Activated CD8-positive, alpha-beta memory T cell treated with anti-CD3 and anti-CD28 coated beads, Interleukin-2, amount 50 U/mL, for 24 hours (primary cell): ENCODE results near the gene CIB1.
A peak's percentile ranks its signal among the peaks of the same experiment; 100 is the strongest.
"Not testable (repeated sequence)": the region's sequence is repeated elsewhere in the genome, so short reads cannot be mapped to it uniquely, and the experiment has no call there.

Experiments
- DNase-seq: peaks from one replicate; pipeline ENCODE4 v3.0.0-alpha.2; 2020; ENCODE audit errors: extremely low read depth

The CIB1 gene

DNA sequence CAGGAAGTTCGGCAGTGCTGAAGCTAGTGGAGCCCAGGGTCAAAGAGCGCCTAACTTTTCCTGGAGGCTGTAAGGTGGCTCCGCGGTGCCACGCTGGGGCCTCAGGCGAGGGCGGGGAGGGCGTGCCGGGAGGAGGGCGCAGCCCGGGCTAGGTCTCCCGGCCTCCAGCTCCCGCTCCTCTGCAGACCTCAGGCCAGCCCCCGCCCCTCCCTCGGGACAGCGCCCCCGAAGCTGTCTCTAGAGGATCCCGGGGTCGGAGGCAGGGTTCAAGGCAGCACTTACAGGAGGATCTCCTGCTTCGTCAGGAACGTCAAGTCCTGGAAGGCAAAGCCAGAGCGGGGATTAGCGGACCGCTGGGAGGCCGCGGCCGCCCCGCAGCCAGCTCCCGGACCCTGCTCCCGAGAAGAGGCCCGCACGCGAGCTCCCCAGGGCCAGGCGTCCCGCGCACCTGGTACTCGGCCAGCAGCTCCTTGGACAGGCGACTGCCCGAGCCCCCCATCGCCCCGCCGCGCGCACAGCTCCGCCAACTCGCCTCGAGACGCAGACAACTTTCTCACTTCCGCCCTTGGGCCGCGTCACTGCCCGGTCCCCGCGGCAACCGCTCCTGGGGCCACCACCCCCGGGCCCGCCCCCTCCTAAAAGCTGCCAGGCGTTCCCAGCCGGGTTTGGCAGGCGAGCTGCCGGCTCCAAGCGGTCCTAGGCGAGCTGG lies at the start of gene CIB1:
CIB1 (minus strand) TSS at position 555 of the 709 bp plus-strand sequence; CDS start at position 499, 56 bp downstream.
- peak; percentile 94 for DNase-seq

DNA sequence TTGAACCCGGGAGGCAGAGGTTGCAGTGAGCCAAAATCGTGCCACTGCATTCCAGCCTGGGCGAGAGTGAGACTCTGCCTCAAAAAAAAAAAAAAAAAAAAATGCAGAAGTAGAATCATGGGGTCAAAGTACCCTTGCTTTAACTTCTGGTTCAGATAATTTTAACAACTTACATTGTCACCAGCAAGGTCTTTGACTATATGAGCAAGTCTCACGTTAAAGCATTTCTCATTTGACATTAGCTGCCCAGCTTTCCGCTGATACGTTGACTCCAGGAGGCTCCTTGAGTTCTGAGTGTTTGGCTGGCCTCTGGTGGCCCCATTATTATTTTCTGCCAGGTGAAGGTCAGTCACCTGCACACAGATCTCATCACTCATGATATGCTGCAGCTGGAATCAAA lies 47.9 kb upstream of the CIB1 start:
- not testable (repeated sequence) for DNase-seq

DNA sequence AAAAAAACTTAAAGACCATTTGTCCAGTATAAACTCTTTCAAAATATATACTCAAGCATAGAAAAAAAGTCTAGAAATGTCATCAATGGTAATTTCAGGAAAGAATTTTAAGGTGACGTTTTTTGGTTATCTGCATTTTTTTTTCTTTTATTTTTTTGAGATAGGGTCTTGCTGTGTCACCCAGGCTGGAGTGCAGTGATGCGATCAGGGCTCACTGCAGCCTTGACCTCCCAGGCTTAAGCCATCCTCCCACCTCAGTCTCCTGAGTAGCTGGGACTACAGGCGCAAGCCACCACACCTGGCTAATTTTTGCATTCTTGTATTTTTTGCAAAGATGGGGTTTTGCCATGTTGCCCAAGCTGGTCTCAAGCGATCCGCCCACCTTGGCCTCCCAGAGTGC lies 47.0 kb upstream of the CIB1 start:
- DNase-seq, result not testable (repeated sequence)

DNA sequence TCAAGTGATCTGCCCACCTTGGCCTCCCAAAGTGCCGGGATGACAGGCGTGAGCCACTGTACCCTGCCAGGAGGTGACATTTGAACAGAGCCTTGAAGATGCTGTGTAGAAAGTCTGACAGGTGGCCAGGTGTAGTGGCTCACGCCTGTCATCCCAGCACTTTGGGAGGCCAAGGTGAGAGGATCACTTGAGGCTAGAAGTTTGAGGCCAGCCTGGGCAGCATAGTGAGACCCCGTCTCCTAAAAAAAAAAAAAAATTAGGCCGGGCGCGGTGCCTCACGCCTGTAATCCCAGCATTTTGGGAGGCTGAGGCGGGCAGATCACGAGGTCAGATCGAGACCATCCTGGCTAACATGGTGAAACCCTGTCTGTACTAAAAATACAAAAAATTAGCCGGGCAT lies 44.7 kb upstream of the CIB1 start:
- not testable (repeated sequence) for DNase-seq

DNA sequence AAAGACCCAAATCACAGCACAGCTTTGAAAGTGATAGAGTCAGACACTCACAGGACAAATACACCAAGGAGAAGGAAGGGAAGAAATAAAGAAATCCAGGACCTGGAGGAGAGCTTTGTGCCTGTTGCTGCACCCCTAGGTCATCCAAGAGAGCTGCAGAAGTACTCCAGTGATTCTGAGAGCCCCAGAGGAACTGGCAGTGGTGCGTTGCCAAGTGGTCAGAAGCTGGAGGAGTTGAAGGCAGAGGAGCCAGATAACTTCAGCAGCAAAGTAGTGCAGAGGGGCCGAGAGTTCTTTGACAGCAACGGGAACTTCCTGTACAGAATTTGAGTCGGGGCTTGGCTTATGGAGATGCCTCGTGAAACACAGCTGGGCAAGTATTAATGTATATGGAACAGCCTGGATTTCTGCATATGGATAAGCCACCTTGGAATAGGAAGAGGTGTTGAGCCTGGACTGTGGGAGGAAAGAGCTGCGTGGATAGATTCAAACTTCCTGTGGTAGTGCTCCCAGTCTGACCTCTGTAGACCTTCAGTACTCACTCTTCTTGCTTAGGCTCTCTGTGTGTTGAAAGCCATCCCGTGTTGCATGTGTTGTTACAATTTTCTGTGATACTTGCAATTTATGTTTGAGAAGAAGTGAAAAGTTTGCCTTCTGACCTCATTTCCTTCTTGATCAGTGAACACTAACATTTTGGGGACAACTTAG lies 37.9 kb upstream of the CIB1 start:
- DNase-seq, result no peak

DNA sequence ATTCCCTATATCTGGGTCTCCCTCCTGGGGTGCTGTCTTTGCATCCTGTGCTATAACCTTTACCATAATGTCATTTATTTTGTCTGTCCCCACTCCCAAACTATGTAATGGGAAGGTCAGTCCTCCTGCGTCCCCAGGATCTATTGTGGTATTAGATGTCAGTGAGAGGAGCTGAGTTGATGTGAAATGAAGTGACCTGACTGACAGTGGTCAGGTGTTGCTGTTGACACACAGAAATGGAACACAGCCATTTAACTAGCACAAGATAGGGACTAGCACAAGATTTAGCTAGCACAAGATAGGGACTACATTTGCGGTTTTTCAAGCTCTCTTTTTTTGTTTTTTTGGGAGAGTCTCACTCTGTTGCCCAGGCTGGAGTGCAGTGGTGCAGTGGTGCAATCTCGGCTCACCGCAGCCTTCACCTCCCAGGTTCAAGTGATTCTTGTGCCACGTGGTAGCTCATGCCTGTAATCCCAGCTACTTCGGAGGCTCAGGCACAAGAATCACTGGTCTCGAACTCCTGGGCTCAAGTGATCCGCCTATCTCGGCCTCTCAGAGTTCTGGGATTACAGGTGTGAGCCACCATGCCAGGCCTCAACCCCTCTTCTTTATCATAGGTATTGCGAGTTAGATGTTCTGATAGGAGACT lies 36.9 kb upstream of the CIB1 start:
- no peak for DNase-seq

DNA sequence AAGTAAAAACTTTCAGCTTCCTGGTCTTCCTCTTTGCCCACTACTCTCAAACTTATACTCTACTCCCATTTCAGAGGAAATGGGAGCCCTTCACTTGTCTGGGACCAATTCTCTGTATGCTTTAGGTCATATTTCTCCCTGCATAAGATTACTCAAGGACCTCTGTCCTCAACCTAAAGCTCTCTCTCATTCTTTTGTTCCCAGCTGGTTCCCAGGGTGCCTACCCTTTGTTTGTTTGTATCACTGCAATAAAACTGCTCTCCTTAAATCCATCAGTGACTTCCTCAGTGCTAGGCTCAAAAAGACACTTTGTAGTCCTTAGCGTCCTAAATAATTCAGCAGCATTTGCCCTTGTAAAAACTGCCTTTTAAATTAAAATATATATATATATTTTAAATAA lies 34.7 kb upstream of the CIB1 start:
- no peak for DNase-seq

DNA sequence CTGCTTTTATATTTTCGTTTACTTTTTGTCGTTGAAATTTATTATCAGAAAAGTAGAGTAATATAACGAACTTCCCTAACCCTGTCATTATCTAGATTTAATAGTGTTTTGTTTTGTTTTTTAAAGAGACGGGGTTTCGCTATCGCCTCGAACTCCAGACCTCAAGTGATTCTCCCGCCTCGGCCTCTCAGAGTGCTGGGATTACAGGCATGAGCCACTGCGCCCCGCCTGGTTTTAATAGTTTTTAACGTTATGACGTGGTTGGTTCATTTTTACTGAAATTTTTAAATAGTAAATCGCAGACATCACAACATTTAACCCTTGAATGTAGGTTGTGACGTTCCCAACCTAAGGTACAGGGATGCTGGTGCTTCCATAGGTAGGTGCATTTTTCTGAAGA lies 32.7 kb upstream of the CIB1 start:
- no peak for DNase-seq

DNA sequence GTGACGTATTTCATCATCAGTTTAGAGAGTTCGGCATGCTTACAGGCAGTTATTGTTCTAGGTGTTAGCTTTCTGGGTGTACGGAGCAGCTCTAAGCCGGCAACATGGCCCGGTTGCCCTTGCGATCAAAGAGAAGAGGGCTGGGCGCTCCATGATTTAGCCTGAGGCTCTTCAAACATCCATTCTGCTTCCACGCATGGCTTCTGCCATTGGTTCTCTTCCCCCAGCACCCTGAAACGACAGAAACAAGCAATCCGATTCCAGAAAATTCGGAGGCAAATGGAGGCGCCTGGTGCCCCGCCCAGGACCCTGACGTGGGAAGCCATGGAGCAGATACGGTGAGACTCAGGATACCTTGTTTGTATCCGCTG lies 32.3 kb upstream of the CIB1 start:
- peak; percentile 5 for DNase-seq

DNA sequence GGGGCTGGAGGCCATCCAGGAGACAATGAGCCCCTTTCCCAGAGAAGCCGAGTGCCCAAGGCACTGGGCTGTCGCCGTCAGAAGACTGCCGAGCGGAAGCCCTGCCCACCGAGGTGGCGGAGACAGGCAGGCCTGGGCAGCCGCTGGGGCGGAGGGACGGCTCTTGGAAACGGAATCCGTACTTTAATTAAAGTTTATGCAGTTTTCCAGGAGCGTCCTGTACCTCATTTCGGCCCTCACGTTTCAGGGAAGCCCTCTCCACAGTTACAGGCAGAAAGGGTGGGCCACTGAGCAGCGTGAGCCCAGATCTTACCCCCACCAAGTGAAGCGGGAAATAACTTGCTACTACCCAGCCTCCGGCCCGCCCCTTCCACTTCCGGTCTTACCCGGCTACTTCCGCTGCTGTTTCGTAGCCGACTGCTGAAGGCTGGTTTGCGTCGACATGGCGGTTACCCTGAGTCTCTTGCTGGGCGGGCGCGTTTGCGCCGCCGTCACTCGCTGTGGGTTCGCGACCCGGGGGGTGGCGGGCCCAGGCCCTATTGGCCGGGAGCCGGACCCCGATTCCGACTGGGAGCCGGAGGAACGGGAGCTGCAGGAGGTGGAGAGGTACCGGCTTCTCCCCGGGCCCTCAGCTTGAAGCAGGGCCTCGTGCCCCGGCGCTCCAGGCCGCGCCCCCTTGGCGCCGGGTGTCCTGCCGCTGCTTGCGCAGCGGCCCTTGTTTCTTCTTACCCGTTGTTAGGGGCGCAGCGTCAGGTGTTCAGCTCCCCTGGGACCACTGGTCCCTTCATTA lies 31.7 kb upstream of the CIB1 start, which contains the start of gene NGRN:
NGRN (plus strand) TSS at position 402 of the 790 bp plus-strand sequence; CDS start at position 443, 41 bp downstream.
- peak; percentile 85 for DNase-seq

DNA sequence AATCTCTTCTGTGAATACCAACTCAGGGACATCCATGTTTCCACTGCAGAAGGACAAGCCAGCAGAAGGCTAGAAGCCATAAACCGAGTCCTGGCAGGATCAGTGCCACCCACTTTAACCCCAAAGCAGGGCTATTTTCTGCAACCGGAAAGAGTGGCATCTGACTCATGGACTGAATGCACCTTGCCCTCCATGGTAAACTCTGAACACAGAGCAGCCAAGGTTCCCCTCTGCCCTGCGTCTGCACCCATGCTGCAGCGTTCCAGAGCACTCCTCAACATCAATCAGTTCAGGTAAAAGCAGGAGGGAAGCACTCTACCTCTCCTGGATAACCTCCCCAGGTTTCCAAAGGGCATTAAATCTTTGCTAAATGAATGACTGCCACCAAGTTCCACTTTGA lies 30.9 kb upstream of the CIB1 start:
- DNase-seq, result no peak

DNA sequence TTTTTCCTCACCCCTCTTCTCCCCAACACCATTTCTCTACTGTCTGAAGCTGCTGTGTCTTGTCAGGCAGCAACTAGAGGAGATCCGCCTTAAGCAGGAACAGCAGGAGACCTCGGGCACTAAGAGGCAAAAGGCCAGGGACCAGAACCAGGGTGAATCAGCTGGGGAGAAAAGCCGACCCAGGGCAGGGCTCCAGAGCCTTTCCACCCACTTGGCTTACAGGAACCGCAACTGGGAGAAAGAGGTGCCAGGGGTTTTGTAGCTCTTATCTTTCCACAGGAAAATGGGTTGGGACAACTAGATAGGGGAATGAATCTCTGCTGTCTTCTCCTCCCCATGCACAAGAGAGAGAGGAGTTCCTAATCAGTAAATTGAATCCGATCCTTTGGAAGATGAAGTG lies 28.7 kb upstream of the CIB1 start:
- DNase-seq, result no peak

DNA sequence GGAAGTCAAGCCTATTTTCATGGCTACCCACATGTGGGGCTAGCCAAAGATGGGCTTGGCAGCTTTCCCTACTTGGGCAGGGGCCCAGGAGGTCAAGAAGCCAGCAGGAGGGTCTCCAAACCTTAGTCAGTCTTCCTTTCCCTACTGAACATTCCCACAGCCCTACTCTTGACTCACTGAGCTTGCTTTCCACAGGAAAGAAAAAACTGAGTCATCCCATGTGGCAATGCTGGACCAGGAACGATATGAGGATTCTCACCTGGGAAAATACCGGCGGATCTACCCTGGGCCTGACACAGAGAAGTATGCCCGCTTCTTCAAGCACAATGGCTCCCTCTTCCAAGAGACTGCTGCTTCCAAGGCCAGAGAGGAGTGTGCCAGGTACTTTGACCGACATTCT lies 28.1 kb upstream of the CIB1 start:
- DNase-seq, result no peak

DNA sequence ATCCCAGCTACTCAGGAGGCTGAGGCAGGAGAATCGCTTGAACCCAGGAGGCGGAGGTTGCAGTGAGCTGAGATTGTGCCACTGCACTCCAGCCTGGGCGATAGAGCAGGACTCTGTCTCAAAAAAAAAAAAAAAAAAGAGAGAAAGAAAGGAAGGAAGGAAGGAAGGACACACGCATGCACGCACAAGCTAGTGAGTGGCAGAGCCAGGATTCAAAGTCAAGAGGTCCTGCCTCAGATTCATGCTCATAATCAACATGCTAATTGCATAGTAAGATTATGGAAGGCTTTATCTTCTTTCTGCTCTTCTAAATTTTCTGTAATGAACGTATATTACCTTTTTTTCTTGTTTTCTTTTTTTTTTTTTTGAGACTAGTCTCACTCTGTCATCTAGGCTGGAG lies 27.0 kb upstream of the CIB1 start:
- not testable (repeated sequence) for DNase-seq

DNA sequence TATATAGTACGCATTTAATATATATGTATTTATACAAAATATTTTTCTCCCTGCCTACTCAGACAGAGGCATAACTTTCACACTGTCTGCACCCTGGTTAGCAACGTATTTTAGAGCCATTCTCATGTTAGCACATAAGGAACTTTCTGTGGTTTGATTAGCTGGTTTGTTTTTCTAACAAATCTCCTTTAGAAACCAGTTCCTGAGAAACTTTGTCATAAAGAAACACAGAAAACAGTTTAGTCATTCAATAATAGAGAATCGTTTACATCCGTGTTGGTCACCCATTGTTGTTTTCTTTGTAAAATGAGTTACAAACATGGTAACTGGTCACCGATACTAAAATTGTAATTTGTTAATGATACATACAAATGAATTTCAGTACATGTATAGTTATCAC lies 25.8 kb upstream of the CIB1 start:
- DNase-seq, result no peak

DNA sequence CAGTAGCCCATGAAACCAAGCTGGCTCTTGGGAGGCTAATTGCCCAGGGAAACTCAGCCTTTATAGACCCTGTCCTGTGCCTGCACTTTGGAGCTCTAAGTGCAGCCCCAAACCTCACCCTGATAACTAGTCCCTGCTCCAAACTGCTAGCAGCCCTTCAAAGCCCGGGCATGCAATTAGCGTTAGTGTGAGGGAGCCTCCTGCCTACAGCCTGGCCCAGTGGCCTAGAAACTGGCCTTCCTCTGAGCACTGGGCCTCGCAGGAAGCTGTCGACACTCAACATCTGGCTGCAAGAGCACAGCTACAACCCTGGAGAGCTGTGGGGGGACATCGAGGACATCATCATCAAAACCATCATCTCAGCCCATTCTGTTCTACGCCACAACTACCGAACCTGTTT lies 24.0 kb upstream of the CIB1 start:
- no peak for DNase-seq

DNA sequence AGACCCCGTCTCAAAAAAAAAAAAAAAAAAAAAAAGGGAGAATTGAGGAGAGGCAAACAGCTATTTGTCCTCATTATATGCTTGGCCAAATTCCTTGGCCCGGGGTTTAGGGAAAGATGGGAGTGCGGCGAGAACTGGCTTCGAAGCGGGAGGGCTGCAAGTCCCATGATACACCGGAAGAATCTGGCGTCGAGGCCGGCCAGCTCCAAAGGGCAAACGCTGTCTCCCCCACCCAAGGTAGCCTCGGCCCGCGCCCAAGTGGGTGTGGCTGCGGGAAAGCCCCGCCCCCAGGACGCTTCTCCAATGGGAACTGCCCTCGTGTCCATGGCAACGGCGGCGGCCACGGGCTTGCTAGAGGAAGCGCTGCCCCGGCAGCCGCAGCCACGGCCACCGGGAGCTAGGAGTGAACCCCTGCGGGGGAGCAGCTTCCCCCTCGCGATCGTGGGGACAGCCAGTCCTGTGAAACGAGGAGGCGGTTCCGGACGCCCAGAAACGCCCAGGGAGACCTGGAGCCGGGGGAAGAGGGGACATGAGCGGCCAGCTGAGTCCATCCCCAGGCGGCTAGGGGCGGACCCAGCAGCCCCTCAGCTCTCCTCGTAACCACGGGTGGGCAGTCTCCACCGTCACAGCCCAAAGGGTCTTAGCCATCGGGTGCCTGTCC lies 15.6 kb upstream of the CIB1 start, which contains the start of gene TTLL13:
TTLL13 (plus strand) TSS at position 354 of the 661 bp plus-strand sequence. CDS start 1,075 bp downstream, outside the sequence.
- DNase-seq, result peak; percentile 65

DNA sequence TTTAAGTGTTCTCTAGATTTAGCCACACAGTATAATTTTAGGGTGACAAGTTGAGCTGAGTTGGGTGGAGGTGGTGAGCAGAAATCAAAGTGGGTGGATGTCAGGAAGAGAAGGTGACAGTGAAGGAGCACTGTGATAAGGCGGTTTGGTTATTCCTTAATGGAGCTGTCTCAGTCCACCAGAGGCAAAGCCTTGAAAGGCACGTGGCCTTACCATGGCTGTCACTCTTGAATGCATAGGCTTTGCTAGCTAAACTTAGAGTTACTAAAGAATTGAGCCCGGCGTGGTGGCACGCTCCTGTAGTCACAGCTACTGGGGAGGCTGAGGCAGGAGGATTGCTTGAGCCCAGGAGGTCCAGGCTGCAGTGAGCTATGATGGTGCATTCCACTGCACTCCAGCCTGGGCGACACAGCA lies 15.1 kb upstream of the CIB1 start:
- no peak for DNase-seq

DNA sequence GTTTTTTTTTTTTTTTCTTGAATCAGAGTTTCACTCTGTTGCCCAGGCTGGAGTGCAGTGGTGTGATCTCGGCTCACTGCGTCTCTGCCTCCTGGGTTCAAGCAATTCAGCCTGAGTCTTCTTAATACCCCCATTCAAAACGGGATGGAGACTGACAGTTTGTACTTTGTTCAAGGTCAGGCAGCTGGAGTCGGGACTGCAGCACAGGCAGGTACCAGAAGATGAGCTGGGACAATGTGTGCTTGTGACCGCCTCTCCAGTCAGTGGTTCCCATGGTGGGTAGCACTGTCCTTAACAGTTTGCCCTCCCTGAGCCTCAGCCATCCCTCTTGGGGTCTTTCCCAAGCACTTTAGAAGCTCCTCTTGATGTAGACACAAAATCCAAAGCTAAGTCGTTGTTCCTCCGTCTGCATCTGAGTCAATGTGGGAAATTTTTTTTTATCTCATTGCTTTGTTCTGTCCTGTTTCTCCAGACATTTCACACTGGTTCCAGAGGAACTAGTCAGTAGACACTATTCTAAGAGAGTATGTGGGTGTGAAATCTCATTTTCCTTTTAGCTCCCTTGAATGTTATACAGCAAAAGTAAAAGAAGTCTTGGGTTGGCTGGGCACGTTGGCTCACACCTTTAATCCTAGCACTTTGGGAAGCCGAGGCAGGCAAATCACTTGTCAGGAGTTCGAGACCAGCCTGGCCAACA lies 10.3 kb upstream of the CIB1 start:
- DNase-seq, result no peak

DNA sequence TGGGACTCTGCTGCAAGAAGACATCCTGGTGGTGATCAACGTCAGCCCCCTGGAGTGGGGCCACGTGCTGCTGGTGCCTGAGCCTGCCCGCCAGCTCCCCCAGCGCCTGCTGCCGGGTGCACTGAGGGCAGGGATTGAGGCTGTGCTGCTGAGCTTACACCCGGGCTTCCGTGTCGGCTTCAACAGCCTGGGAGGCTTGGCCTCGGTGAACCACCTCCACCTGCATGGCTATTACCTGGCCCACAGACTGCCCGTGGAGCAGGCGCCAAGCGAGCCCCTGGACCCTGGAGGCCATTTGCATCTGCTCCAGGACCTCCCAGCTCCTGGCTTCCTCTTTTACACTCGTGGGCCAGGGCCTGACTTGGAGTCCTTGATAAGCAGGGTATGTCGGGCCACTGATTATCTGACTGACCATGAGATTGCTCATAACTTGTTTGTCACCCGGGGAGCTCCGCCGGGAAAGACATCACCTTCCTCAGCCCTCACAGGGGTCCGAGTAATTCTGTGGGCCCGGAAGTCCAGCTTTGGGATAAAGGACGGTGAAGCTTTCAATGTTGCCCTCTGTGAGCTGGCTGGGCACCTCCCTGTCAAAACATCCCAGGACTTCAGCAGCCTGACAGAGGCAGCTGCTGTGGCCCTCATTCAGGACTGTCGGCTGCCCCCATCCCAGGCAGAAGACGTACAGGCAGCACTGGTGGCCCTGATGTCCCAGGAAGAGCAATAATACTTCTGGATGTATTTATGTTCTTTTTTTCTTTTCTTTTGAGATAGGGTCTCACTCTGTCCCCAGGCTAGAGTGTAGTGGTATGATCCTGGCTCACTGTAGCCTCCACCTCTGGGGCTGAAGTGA lies 7.8 kb upstream of the CIB1 start:
- DNase-seq, result no peak
